ENCODE data around the gene BCL11B.
A peak's percentile ranks its signal among the peaks of the same experiment; 100 is the strongest.

Gene BCL11B

DNA sequence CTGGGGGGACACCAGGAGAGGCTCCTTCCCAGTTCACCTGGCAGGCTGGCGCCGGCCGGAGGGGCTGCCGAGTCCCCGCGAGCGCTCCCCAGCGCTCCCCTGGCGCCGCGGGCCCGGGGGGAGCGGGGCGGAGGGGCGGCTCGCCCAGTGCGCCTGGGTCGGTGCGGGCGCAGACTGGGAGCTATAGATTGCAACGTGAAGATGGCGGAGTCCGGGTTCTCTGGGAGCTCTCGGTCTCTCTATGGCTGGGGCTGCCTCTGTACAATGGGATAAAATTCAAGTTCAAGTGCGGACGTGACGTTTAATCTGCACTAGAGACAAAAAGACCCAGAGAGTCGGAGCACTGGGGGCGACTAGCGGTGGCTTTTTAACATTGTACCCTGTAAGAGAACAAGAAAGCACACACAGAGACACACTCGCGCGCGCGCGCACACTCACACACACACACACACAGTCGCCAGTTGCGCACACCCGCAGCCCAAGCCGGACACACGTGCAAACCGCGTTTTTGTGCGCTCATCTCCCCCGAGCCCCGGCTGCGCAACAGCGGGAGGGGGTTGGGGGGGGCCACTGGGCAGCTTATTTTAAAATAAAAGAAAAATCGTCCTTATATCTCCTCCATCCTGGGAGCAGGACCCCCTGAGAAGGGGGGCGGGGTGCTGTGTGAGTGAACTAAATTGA is at the start of gene BCL11B:
Gene BCL11B (minus strand): TSS at position 247 of the 681 bp plus-strand sequence. CDS start 979 bp downstream, outside the sequence.
- DNase-seq (ENCODE audit: low spot score) = peak; percentile 41

DNA sequence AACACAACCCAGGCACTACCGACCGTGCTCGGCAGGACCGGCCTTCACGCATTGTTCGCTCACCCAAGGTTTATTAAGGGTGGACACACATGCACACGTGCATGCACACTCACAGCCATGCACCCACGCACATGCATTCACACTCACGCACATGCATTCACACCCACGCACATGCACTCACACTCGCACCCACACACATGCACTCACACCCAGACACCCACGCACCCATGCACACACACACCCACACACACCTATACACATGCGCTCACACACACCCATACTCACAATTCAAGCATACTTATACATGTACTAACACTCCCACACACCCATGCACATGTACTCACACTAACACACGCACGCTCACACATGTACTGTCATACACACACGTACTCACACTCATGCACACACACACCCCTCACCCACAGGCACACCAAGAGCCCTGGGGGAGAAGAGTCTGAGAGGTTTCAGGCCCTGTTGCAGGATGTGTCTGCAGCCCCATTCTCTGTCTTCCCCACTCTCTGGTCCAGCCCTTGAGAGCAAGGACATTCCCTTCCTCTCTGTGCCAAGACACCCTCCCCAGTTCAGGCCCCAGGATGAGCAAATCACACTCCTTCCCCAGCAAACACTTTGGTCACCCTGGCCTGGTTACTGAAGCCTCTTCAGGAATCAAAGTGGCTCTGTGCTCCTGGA is 49.4 kb upstream of the BCL11B start:
- DNase-seq (ENCODE audit: low spot score) = no peak

DNA sequence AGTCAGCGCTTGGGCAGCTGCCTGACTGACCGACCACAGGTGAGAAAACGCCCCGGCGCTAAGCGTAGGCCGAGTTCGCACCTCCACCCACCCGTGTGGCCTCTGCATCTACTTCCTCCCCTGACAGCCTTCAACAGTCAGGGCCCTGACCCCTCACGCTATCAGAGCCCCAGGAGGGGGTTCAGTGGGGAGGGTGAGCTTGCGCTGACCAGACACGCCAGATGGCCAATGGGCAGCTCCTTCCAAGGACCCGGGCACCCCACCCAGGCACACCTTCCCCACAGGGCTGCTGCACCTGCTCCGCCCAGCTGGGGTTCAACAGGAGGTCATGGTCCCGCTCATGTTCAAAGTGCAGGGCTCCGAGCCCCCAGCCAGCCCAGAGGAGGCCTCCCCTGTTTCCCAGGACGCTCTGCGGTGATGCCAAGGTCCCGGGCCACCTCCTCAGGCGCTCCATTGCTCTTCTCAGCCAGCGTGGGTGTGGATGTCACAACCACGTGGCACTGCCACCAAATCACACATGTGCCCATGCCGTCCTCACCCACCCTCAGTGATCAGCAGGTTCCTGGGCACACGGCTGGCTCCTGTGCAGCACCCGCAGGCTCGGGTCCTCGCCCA is 48.7 kb upstream of the BCL11B start:
- no peak for DNase-seq (ENCODE audit: low spot score)

DNA sequence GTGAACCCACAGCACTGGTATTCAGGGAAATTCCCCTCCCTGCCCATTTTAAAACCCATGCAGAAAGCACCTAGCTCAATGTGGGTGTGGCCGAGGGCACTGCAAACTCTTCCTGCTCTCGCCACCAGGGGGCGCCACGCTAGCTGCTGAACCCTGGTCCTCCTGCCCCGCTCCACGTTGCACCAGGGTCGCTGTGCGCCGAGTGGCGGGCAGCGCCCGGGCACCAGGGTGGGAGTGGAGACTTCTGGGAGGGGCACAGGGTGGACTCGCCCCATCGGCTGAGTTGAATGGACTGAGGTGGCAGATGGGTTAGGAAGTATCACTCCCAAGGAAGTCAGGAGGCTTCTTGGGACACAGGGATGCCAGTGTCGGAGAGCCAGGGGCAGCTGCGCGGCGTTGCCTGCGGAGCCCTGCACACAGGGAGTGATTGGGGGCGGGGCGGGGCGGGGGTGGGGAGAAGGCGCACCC is 48.1 kb upstream of the BCL11B start:
- no peak for DNase-seq (ENCODE audit: low spot score)

DNA sequence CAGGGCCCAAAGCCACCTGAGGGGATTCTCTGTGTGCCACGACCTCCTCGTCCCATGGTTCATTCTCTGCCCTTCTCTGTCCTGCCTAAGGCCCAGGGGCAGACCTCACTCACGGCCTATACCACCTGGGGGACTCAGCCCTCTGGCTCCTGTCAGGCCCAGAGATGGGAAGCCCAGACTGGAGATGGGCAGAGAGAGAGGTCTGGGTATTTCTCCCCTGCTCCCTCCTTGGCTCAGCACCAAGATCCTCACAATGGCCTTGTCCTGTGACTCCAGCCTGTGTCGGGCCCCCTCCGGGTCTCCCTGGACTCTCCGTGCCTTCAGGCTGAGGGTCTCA is 46.9 kb upstream of the BCL11B start:
- no peak for DNase-seq (ENCODE audit: low spot score)

DNA sequence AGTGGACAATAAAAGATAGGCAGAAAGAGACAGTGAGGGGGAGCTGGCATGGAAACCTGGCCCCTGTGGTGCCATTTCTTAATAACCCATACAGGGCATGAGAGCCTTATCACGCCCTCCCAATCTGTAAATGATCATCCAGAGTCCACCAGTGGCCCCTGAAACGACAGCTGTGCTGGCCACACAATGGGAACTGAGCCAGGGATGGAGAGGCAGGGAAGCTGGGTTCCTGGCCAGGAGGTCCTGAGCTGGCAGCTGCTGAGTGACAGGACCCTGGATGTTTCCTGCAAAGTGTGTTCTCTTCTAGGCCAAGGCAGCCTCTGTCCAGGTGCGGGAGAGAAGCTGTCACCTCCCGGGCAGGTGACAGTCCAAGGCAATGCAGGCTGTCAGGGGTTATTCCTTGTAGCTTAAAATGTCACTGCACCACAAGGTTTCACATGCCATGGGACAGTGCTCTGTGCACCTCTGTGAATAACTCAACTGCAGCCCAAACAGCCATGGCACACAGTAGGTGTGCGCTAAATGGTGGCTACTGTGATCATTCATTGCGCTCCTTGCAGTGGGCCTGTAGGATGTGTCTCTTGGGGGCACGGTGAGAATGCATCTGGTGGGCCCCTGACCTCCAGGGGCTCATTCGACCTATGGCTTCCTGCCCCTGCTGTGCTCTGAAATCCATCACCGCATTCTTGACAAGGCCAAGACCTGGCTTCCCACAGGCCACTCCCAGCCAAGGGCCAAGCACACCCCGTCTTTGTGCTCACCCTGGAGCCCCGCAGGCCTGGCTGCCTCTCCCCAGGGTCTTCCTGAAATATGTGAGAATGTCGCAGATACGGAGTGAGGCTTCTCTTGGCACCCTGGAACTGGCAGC is 46.3 kb upstream of the BCL11B start:
- DNase-seq (ENCODE audit: low spot score) = no peak

DNA sequence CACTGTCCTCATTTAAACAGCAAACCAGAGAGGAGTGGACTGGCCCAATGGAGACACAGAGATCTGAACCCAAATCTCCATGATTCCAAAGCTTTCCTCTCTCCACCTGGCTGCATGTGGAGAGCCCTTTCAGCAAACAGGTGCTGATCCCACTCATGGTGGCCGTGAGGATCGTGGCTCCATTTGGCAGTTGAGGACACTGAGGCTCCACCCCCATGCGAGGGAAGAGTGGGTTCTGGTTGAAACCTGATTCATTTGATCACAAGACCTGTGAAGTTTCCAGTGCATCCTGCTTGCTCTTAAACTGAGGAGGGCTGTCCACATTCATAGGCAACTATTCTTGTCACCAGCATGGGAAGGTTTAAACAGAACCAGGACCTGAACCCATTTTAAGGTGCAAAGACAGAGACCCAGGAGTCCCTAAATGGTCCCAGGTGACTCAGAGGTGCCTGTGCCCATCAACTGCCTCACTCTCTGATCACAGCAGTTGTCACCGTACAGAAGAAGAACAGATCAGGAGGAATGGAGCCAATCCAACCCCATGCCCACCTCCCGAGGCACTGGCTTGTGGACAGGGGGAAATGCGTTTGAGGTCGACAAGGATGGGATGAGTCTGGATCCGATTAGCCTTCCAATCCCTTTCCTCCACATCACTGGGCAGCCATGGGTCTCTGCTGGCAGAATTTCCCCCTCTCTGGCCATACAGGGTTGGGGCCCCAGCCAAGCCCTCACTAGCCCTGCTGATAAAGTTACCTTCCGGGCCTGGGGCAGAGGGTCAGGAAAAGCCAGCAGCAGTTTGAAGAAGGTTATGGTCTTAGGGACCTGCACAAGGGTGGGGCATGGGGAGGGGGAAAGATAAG is 45.5 kb upstream of the BCL11B start:
- DNase-seq (ENCODE audit: low spot score) = no peak

DNA sequence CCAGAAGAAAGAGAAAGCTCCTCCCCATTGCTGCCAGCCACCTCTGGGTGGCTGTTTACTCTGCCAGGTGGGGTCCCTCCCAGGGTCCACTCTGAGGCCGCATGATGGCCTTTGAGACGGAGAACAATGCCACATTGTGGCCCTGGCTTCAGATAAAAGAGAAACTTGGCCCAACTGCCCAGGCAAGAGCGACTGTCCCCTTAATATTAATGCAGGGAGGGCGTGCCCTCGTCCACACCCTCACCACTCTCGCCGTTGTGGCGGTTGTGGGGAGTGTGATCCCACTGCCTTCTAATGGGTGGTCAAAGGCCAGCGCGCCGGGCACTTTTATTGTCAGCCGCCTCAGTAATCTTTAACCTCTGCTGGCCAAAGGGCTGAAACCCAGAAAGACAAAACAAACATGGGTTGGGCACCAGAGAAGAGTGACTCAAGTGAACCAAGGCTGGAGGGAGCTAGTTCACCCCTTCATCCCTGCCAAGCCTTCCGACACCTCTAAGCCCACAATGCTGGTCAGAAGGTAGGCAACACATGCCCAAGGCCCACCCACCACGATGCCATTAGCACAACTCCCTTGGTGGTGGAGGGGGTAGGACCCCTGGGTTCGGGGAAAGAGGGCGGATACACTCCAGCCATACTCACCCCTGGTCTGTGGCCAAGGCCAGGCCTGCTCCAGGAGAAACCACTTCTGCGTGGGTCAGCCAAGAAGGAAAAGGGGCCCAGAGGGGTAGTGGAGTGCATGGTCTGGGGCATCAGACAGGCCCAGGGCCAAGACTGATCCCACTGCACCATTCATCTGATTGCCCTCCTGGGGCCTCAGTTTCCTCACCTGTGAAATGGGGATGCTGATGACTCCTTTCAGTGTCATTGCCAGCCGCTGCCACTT is 44.5 kb upstream of the BCL11B start:
- no peak for DNase-seq (ENCODE audit: low spot score)

DNA sequence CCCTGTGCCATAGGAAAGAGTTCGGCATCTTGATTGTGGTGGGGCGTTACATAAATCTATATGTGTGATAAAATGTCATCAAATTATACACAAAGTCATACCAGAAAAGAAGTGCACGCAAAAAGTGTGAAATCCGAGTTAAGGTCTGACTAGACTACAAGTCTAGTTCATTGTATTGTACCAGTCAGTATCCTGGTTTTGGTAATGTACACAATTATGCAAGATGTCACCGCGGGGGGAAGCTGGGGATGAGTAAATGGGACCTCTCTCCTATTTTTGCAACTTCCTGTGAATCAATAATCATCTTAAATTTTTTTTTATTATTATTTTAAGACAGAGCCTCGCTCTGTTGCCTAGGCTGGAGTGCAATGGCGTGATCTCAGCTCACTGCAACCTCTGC is 43.2 kb upstream of the BCL11B start:
- no peak for DNase-seq (ENCODE audit: low spot score)

DNA sequence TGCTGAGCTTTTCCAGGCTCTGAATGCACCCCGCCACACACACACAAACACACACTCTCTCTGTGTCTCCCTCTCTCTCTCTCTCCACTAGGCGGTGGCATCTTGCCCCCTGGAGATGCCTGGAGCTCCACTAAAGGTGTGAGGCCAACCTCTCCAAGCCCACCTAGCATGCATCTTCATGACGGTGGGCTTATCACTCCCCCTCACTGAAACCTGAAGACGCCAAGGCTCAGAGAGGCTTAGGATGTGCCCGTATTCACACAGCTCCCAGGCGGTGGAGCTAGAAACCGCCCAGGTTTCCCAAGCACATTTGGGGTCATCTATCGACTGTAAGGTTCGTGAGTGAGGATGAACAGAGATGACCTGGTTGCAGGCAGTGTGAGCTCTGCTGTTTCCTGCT is 42.6 kb upstream of the BCL11B start:
- DNase-seq (ENCODE audit: low spot score) = no peak

DNA sequence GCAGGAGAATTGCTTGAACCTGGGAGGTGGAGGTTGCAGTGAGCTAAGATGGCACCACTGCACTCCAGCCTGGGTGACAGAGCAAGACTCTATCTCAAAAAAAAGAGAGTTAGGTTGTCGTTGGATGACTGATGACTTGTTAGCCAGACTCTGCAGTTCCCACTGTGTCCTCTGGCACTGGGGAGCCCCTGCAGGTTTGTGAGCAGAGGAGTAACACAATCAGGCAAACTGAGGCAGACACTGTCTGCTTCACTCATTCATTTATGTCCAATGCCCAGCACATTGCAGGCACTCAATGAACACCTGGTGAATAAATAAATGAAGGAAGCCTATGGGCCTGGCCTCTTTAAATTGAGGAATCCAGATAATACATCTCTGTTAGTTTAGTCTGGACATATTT is 41.2 kb upstream of the BCL11B start:
- DNase-seq (ENCODE audit: low spot score) = no peak

DNA sequence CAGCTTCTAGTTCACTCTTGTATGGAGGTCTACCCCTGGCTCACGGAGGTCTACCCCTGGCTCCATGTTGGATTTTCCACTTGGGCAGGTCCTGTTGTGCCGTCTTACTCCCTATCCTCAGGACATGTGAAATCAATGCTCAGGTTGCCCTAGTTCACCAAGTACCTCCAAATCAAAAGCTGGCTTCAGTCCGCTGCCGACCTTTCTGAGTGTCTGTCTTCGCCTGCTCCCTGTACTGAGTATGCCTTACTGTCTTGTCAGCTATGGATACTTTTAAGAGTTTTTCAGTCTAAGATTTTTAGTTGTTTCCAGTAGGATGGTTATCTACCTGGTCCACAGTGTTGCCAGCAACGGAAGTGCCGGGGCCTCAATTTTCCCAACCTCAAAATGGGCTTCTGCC is 40.1 kb upstream of the BCL11B start:
- DNase-seq (ENCODE audit: low spot score) = no peak

DNA sequence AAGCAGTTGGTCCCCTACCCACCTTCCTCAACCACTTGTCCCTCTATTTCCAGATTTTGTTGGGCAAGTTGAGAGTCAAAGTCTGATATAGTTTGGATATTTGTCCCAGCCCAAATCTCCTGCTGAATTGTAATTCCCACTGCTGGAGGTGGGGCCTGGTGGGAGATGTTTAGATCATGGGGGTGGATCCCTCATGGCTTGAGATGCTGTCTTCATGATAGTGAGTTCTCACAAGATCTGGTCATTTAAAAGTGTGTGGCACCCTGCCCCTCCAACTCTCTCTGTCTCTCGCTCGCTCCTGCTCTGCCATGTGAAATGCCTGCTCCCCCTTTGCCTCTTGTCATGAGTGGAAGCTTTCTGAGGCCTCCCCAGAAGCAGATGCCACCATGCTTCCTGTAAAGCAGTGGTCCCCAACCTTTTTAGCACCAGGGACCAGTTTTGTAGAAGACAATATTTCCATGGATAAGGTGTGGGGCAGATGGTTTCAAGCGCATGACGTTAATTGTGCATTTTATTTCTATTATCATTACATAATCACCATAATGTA is 37.3 kb upstream of the BCL11B start:
- no peak for DNase-seq (ENCODE audit: low spot score)

DNA sequence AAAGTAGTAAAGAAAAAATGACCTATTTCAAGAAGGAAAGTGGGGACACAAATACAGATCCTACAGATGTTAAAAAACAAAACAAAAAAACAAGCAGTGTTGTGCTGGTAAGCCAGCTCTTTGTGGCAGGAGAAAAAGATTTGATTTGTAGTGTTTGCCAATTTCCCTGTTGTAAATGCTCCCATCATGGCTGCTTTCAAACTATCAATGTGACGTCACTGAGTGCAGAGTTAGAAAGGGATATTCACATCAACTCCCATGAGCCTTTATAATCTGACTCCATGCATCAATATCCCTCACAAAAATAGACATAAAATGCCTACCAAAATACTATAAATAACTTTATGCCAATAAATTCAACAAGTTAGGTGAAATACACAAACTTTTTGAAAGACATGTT is 32.2 kb upstream of the BCL11B start:
- no peak for DNase-seq (ENCODE audit: low spot score)

DNA sequence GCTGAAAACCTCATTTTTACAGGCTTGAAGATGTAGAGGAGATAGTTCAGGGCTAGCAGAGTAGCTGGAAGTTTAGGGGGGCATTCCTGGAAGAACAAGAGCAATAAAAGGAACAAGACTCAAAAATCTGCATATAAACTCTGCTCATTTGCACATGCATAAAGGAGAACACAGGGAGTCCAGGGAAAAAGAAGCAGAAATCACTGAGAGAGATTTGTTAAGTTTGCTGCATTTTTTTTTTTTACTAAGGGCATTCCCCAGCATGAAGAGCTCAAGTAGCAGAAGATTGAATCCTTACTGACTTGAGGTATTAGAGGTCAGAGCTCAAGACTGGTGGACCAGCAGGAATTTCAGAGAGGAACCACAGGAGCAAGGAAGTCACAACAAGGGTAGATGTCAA is 28.2 kb upstream of the BCL11B start:
- DNase-seq (ENCODE audit: low spot score) = no peak

DNA sequence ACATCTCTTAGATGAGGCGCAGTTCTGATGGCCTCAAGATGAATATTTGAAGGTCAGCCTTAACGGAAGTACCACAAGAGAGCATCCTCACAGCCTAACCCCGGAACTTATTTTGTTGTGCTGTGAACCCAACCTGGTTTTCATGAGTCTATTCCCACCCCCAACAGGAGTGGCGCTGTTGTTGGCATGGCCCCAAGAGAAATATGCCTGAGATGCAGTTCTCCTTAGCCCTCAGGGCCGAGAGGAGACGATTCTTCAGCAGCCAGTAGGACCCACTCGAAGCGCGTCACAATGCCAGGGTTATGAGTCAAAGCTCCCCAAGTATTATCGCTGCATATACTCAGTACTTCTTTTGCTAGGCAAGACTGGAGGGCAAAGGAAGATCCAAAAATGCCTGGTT is 24.5 kb upstream of the BCL11B start:
- DNase-seq (ENCODE audit: low spot score) = no peak

DNA sequence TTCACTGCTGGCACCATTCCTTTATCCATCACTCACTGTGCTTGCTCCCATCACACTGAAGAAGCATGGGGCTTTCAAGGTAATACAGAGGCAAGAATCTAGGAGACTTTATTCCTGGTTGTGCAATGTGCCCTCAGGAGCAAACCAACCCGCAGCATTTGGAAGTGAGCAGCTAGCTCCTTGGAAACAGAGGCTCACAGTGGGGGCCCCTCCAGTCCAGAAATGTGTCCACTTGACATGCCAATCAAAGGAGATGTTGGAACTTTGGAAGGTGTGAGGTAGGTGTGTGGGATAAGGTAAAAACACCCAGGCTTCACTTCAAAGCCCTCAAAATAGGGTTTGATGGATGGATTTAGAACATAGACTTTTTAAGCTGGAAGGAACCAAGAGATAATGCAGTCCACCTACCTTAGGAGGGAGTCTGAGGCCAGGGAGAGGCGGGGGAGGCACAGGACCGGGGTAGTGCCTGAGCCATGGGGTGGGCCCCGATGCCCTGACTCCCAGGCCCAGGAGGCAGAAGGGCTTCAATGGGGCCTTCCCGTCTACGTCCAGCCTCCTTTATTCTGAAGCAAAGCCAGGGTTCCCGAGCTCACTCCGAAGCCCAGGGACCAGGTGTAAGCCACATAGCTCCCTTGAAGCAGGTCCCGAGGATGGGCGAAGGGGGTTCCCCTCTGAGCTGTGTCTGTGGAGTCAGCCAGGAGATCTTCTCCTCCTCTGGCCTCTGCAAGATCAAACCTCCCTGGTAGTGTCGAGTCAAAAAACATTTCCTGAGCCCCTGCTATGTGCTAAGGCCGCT is 17.6 kb upstream of the BCL11B start:
- no peak for DNase-seq (ENCODE audit: low spot score)

DNA sequence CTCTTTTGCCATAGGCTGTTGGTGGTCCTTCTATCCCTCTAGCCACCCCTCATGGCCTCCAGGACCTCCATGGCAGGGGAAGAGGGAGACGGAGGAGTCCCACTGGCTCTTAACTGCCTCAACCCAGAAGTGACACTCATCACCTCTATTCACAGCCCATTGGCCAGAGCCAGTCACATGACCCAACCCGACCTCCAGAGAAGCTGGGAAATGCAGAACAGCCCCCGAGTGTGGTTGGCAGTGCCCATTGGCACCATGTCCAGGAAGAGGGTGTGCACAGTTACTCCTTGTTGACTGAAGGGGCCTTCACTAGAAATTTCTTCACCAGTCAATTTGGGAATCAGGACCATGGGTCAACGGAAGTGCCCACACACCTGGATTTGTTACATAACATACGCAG is 17.0 kb upstream of the BCL11B start:
- no peak for DNase-seq (ENCODE audit: low spot score)

DNA sequence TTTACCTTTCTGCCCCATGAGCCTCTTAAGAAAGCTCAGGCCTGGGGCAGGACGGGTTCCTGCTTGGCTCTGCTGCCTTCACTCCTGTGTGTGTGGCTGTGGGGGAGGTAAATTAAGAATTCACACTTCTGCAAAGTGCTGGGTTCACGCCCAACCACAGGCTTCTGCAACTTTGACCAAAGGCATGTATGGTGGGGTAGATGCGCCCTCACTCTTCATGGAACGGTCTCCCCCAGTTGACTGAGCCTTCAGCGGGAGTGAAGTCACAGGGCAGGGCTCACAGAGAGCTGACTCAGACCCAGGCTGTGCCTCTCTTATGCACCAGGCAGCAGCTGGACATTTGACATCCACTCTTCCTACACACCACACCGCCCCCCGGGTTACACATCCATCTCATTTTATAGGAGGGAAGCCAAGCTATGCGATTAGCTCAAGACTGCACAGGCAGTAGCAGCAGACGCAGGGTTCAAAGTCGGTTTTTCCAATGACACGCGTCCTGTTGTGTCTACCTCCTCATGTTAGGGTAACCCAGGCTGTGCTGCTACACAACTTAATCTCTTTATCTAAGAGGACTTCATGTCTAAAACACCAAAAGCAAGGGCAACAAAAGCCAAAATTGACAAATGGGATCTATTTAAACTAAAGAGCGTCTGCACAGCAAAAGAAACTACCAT is 15.4 kb upstream of the BCL11B start:
- no peak for DNase-seq (ENCODE audit: low spot score)

All from globus pallidus (tissue), 1 donor.